ENCODE data around the gene KCNG2.
"Not testable (repeated sequence)": the region's sequence is repeated elsewhere in the genome, so short reads cannot be mapped to it uniquely, and the experiment has no call there.

Gene KCNG2

DNA sequence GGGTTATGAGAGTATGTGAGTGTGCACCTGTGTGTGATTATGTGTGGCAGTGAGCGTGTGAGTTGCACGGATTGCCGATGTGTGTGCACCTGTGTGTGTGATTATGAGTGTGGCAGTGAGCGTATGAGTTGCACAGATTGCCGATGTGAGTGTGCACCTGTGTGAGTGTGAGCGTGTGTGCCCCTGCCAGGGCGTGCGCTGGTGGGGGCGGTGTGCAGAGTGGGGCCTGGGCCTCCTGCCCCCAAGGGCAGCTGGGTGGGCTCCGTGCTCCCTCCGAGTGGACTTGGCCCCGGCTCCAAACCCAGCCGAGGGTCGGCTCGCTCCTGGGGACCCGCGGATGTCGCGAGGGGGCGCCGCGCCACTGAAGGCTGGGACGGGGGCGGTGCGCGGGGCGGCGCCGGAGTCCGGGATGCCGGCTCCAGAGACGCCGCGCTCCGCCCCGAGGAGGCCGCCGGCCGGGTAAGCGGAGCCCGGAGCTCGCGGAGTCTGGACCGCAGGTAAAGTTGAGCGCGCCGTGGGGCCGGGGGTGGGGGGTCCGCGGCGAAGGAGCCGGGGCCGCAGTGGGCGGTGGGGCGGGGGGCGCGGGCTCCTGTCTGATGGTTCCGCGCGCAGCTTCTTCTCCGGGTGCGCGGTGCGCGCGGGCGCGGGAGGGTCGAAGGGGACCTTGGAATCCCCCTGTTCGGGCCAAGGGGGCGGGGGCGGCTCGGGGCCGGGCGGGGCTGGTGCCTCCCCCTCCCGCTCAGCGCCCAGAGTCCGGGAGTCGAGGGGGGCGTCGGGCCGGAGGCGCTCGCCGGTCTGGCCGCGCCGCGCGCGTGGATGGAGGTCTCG, at the start of gene KCNG2:
TSS of gene KCNG2 (plus strand) at position 421 of the 828 bp plus-strand sequence. CDS start 65,730 bp downstream, outside the sequence.
- no peak for DNase-seq (ENCODE audit: low spot score)

- DNase-seq (ENCODE audit: low spot score), result no peak
Measured at GRCh38 chr18:79748321-79749180, 49.2 kb upstream of the KCNG2 start.

DNA sequence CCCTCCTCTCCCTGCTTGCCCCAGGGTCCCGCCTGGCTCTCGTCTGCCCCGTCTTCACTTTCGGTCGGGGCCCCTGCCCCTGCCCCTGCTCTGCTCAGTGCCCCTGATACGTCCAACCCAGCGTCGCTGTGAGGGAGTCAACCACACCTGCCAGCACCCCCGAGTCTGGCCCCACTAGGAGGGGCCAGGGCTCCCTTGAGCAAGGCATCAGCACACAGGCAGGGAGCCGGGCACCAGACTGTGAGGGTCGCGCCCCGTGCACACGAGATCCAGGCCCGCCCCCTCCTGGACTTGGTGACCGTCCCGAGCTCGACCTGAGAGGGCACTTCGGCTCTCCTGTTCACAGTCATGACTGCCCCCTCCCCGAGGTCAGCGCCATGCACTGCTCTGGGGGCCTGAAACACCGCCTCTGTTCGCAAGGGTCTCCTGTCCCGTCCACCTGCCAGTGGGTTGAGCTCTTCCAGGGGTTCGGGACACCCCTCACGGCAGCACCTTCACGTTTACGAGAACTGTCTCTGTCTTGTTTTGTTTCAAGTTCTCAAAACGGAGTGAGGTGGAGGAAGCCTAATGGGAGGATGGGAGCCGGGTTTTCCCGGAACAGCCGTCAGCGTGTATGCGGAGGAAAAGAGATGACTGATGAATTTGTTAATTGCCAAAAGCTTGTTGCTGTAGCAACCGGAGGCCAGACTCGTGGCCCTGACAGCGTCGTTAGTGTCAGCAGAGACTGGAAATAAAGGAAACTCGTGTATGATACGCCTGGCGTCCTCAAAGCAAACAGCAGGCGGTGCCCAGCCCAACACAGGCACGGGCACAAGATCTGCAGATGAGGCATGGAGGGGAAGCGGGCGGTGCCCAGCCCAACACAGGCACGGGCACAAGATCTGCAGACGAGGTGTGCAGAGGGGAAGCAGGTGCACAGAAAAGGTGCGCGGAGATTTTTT, 48.2 kb upstream of the KCNG2 start:
- DNase-seq (ENCODE audit: low spot score), result no peak

GRCh38 chr18:79750980-79751571, 46.7 kb upstream of the KCNG2 start:
- DNase-seq (ENCODE audit: low spot score), result no peak

DNA sequence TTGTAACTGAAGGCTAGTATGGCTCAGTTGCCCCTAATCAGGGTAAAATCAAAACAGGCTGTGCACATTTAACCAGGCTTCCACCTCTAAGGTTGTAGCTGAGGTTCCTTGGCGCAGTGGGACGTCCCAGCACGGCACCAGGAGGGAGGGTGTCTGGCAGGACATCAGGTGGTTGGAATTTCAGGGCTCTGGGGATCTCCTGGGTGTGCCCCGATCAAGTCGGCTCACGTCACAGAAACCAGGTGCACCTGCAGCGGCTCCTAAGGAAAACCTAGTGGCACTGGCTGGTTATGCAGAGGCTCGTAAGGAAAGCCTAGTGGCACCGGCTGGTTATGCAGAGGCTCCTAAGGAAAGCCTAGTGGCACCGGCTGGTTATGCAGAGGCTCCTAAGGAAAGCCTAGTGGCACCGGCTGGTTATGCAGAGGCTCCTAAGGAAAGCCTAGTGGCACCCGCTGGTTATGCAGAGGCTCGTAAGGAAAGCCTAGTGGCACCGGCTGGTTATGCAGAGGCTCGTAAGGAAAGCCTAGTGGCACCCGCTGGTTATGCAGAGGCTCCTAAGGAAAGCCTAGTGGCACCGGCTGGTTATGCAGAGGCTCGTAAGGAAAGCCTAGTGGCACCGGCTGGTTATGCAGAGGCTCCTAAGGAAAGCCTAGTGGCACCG, 45.7 kb upstream of the KCNG2 start:
- not testable (repeated sequence) for DNase-seq (ENCODE audit: low spot score)

- not testable (repeated sequence) for DNase-seq (ENCODE audit: low spot score)
Measured at GRCh38 chr18:79752946-79753345, 44.8 kb upstream of the KCNG2 start.

- DNase-seq (ENCODE audit: low spot score), result no peak
Measured at GRCh38 chr18:79753391-79753851, 44.3 kb upstream of the KCNG2 start.

- DNase-seq (ENCODE audit: low spot score), result no peak
Measured at GRCh38 chr18:79754022-79754761, 43.5 kb upstream of the KCNG2 start.

- DNase-seq (ENCODE audit: low spot score), result no peak
Measured at GRCh38 chr18:79754831-79755351, 42.8 kb upstream of the KCNG2 start.

DNA sequence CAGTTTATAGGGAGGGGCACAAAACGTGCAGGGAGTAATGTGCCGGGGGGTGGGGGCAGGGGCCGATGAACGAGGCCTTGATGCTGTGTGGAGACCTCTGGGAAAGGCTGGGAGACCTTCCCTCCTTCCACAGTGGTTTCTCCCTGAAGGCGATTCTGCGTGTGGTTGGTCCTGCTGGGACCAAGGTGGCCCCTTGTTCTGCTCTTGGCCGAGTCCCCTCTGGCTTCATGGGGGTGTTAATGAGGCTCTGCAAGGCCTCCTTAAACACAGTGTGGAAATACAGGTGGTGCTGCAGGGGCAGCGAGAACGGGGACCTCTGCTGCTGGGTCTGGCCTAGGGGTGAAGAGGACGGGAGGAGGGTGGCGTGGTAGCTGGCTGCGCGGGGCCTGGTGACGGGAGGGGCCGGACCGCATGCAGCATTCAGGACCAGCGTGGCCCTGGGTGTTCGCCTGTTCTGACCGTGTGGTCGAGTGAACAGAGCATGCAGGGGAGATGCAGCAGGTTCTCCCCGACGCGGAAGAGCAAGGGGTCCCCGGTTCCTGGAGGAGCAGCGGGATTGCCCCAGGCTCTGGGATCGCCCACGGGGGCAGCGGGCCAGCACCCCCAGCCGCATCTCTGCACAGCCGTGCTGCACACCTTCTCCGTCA, 42.1 kb upstream of the KCNG2 start:
- no peak for DNase-seq (ENCODE audit: low spot score)

DNA sequence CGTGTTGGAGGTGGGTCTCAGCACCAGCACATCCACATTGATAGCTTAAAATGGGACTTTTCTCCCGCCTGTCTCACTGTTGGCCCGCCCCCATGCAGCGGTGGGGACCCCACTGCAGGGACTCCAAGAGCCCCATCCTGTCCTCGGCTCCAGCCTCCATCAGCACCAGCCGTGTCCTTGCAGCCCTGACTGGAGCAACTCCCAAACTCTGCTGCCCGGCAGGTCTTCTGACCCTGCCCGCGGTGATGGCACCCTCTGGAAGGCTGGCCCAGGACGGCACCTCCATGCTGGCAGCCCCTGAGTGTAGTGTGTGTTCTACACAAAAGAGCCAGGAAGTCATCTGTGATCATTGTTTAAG, 41.6 kb upstream of the KCNG2 start:
- no peak for DNase-seq (ENCODE audit: low spot score)

- no peak for DNase-seq (ENCODE audit: low spot score)
Measured at GRCh38 chr18:79756826-79757225, 40.9 kb upstream of the KCNG2 start.

- no peak for DNase-seq (ENCODE audit: low spot score)
Measured at GRCh38 chr18:79760348-79760747, 37.4 kb upstream of the KCNG2 start.

- no peak for DNase-seq (ENCODE audit: low spot score)
Measured at GRCh38 chr18:79760881-79761280, 36.9 kb upstream of the KCNG2 start.

- no peak for DNase-seq (ENCODE audit: low spot score)
Measured at GRCh38 chr18:79763407-79763806, 34.3 kb upstream of the KCNG2 start.

GRCh38 chr18:79764131-79764530, 33.6 kb upstream of the KCNG2 start:
- DNase-seq (ENCODE audit: low spot score), result no peak

DNA sequence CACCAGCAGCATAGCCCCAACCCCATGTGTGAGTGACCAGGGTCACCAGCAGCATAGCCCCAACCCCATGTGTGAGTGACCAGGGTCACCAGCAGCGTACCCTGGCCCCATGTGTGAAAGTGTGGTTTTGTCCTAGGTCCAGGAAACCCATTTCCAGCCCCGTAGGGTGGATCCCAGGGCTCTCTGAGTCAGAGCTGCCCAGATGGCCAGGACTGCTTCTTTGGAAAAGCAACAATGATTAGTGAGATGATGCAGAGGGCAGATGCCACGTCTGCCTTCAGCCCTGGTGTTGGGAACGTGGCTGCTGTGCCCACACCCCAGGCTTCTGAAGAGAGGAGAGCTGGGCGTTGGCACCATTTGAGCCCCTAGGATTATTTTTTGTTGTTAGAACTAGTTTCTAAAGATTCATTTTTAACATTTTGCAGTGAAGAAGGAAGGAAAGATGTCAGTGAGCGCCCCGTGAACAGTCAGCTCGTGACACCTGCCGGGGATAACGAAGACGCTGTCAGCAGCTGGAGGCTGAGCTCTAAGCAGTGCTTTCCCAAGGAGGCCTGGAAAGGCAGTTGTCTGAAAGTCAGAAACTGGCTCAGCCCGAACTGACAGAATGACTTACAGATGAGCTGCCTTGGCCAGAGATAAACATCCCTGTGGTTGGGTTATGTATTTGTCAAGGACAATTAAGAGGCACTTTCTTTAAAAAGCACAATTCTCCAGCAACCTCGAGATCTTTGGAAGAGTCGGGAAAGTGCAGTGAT, 32.1 kb upstream of the KCNG2 start:
- DNase-seq (ENCODE audit: low spot score), result no peak

GRCh38 chr18:79766308-79766707, 31.4 kb upstream of the KCNG2 start:
- no peak for DNase-seq (ENCODE audit: low spot score)

DNA sequence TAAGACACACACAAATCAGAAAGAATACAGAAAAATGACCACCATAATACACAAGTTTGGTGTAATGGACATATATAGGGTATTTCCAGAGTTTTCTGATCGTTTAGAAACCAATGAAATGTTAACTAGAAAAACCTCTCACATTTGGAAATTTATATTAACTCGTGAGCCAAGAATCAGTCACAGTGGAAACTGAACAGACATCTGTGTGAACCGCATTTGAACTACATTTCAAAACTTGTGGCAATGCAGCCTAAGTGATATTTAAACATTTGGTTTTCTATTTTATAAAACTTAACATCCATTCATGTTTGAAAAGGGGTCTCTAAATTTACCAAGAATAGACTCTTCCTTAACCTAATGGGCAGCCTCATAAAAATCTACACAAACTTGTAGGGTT, 29.0 kb upstream of the KCNG2 start:
- no peak for DNase-seq (ENCODE audit: low spot score)
